H1 (cell line): ENCODE results near the gene NME4. TPM values are rescaled to one million over a fixed set of nuclear protein-coding genes. Genes with fewer than 3 reads are reported as not detected.

Experiments
- CTCF ChIA-PET: fragments of 300-600 bp; sonication (Branson Sonifier 250); formaldehyde crosslinking; loops from one replicate; lab custom pipeline; 2021; ENCODE audit not compliant: partially characterized antibody; lab: Charles Lee
- POLR2A ChIA-PET: fragments of 300-600 bp; sonication (Branson Sonifier 250); formaldehyde crosslinking; loops from one replicate; lab custom pipeline; 2021; ENCODE audit warnings: inconsistent platforms; ENCODE audit not compliant: partially characterized antibody; lab: Charles Lee
- DNase-seq, 2 experiments: peaks; one replicate each; pipeline versions ENCODE4 v3.0.0 to v3.0.0-alpha.2; 2010 to 2022; ENCODE audit warnings: low spot score in 2 of 2, low read depth in 1 of 2, mixed read lengths in 1 of 2
- FAIRE-seq: peaks from 2 replicates; lab custom pipeline; 2011; peaks lifted over from hg19 to GRCh38; lab: Jason Lieb, UNC
- H2AFZ ChIP-seq: 2 replicates; pipeline ENCODE4 v1.8.1; 2012; ENCODE audit warnings: low read length, inconsistent platforms
- H2AK5ac ChIP-seq: 2 replicates; pipeline ENCODE4 v1.6.1; 2013; ENCODE audit warnings: low read depth, low read length
- H2BK120ac ChIP-seq: replicated peaks from 2 replicates; pipeline ENCODE3; 2013; ENCODE audit warnings: low read depth, low read length, inconsistent platforms
- H2BK12ac ChIP-seq: 2 replicates; pipeline ENCODE4 v1.6.1; 2013; ENCODE audit warnings: low read depth, low read length
- H2BK15ac ChIP-seq: 2 replicates; pipeline ENCODE4 v1.6.1; 2013; ENCODE audit warnings: low read length
- H2BK20ac ChIP-seq: 2 replicates; pipeline ENCODE4 v1.6.1; 2013; ENCODE audit warnings: low read length
- H2BK5ac ChIP-seq: 2 replicates; pipeline ENCODE4 v1.6.1; 2013; ENCODE audit warnings: low read depth, low read length
- H3K14ac ChIP-seq: 2 replicates; pipeline ENCODE4 v1.6.1; 2013; ENCODE audit warnings: inconsistent platforms; ENCODE audit not compliant: insufficient read length
- H3K18ac ChIP-seq: 2 replicates; pipeline ENCODE4 v1.6.1; 2013; ENCODE audit warnings: low read length; ENCODE audit errors: extremely low read depth
- H3K23ac ChIP-seq: 2 replicates; pipeline ENCODE4 v1.6.1; 2013; ENCODE audit warnings: inconsistent platforms; ENCODE audit not compliant: insufficient read length
- H3K23me2 ChIP-seq: 2 replicates; pipeline ENCODE4 v1.6.1; 2013; ENCODE audit warnings: low read depth, low read length
- H3K27ac ChIP-seq: 2 replicates; pipeline ENCODE4 v1.6.1; 2011; ENCODE audit warnings: low read depth, low read length, inconsistent platforms
- H3K27me3 ChIP-seq, 4 experiments: replicated peaks in 1 of 4; 1 replicate in 1 of 4; 2 replicates in 3 of 4; pipeline versions ENCODE4 v1.6.1 to v1.8.1; 2011 to 2013; ENCODE audit warnings: low read length in 3 of 4, mild to moderate bottlenecking in 3 of 4, inconsistent platforms in 2 of 4, mixed read lengths in 2 of 4, moderate library complexity in 1 of 4; ENCODE audit not compliant: control insufficient read depth in 3 of 4, insufficient read depth in 3 of 4; ENCODE audit errors: extremely low read depth in 1 of 4
- H3K36me3 ChIP-seq, 4 experiments: 2 replicates each; pipeline versions ENCODE4 v1.6.1 to v1.8.1; 2011 to 2013; ENCODE audit warnings: mild to moderate bottlenecking in 4 of 4, low read length in 3 of 4, moderate library complexity in 2 of 4, control low read depth in 1 of 4, inconsistent platforms in 1 of 4; ENCODE audit not compliant: insufficient read depth in 4 of 4, control insufficient read depth in 2 of 4
- H3K4ac ChIP-seq: replicated peaks from 2 replicates; pipeline ENCODE3; 2013; ENCODE audit warnings: low read length, low read depth, mixed read lengths, inconsistent platforms; ENCODE audit not compliant: insufficient read length
- H3K4me1 ChIP-seq, 4 experiments: replicated peaks in 1 of 4; 1 replicate in 1 of 4; 2 replicates in 3 of 4; pipeline versions ENCODE4 v1.6.1 to v1.8.1; 2011 to 2013; ENCODE audit warnings: low read length in 3 of 4, inconsistent platforms in 2 of 4, mixed read lengths in 1 of 4; ENCODE audit not compliant: insufficient read depth in 4 of 4, control insufficient read depth in 3 of 4
- H3K4me2 ChIP-seq, 2 experiments: 2 replicates each; pipeline versions ENCODE4 v1.6.1 to v1.8.1; 2011 to 2013; ENCODE audit warnings: low read depth in 2 of 2, low read length in 2 of 2, control low read depth in 1 of 2, inconsistent platforms in 1 of 2, mild to moderate bottlenecking in 1 of 2; ENCODE audit not compliant: insufficient read depth in 1 of 2
- H3K4me3 ChIP-seq, 4 experiments: fragments of 200-600, 300-600 bp in 1 of 4; sonication (generic), shearing (Covaris generic), sonication (Bioruptor Twin) in 1 of 4; 2 replicates each; pipeline versions ENCODE4 v1.5.1 to v1.8.1; 2011 to 2016; ENCODE audit warnings: low read length in 4 of 4, low read depth in 3 of 4, control low read depth in 2 of 4, inconsistent platforms in 2 of 4, mild to moderate bottlenecking in 2 of 4, mixed read lengths in 1 of 4, moderate library complexity in 1 of 4; ENCODE audit not compliant: insufficient read depth in 2 of 4; ENCODE audit errors: extremely low read depth in 1 of 4
- H3K56ac ChIP-seq: replicated peaks from 2 replicates; pipeline ENCODE3; 2013; ENCODE audit warnings: low read depth, mild to moderate bottlenecking, mixed read lengths, low read length, inconsistent platforms; ENCODE audit not compliant: insufficient read length
- H3K79me1 ChIP-seq: 2 replicates; pipeline ENCODE4 v1.6.1; 2013; ENCODE audit warnings: low read depth, low read length, control low read depth
- H3K79me2 ChIP-seq, 2 experiments: 2 replicates each; pipeline versions ENCODE4 v1.6.1 to v1.8.1; 2012 to 2013; ENCODE audit warnings: low read length in 2 of 2, mild to moderate bottlenecking in 2 of 2, inconsistent platforms in 1 of 2; ENCODE audit not compliant: insufficient read depth in 2 of 2, control insufficient read depth in 1 of 2
- H3K9ac ChIP-seq, 4 experiments: replicated peaks in 1 of 4; 1 replicate in 1 of 4; 2 replicates in 3 of 4; pipeline versions ENCODE4 v1.6.1 to v1.8.1; 2011 to 2013; ENCODE audit warnings: low read depth in 3 of 4, low read length in 3 of 4, control low read depth in 2 of 4, mild to moderate bottlenecking in 2 of 4, moderate library complexity in 2 of 4, inconsistent platforms in 1 of 4; ENCODE audit errors: extremely low read depth in 1 of 4
- H3K9me3 ChIP-seq, 2 experiments: 2 replicates each; pipeline versions ENCODE4 v1.6.1 to v1.8.1; 2012 to 2013; ENCODE audit warnings: mild to moderate bottlenecking in 2 of 2, moderate library complexity in 2 of 2, control low read depth in 1 of 2, inconsistent platforms in 1 of 2, low read depth in 1 of 2, low read length in 1 of 2, mixed read lengths in 1 of 2; ENCODE audit not compliant: insufficient read depth in 2 of 2
- H4K20me1 ChIP-seq, 2 experiments: replicated peaks in 1 of 2; 2 replicates each; pipeline versions ENCODE3 to v1.8.1; 2011 to 2013; ENCODE audit warnings: inconsistent platforms in 2 of 2, low read length in 2 of 2, mild to moderate bottlenecking in 1 of 2; ENCODE audit not compliant: insufficient read depth in 2 of 2, control insufficient read depth in 1 of 2
- H4K5ac ChIP-seq: 2 replicates; pipeline ENCODE4 v1.6.1; 2013; ENCODE audit warnings: low read length, low read depth, mixed read lengths, inconsistent platforms; ENCODE audit not compliant: insufficient read length
- H4K8ac ChIP-seq: 2 replicates; pipeline ENCODE4 v1.8.0; 2013; ENCODE audit warnings: mild to moderate bottlenecking, moderate library complexity, low read length, inconsistent platforms; ENCODE audit not compliant: insufficient read depth; ENCODE audit errors: extremely low read depth
- H4K91ac ChIP-seq: replicated peaks from 2 replicates; pipeline ENCODE3; 2013; ENCODE audit warnings: low read length, mixed read lengths, inconsistent platforms; ENCODE audit not compliant: insufficient read length
- GABPA ChIP-seq: IDR thresholded peaks from 2 replicates; pipeline ENCODE4 v1.6.1; 2011; ENCODE audit warnings: mild to moderate bottlenecking, low read length, moderate library complexity, borderline replicate concordance; ENCODE audit not compliant: insufficient read depth
- NRF1 ChIP-seq: IDR thresholded peaks from 2 replicates; pipeline ENCODE4 v1.6.1; 2011; ENCODE audit warnings: mild to moderate bottlenecking, low read depth, low read length, improper control_type of control experiment
- TAF7 ChIP-seq: optimal IDR thresholded peaks from 2 replicates; pipeline ENCODE3; 2011; ENCODE audit warnings: low read depth, mild to moderate bottlenecking, inconsistent platforms, low read length, moderate library complexity, borderline replicate concordance
- WGBS, 2 experiments: shearing (Covaris generic) in 1 of 2; methylation state at CpG; one replicate each; pipeline versions ENCODE4 v1.1.6 to v1.1.7; 2013 to 2015; ENCODE audit warnings: low lambda C conversion rate in 2 of 2, mixed read lengths in 2 of 2, inconsistent platforms in 1 of 2, low coverage in 1 of 2, missing lambda C conversion rate in 1 of 2; ENCODE audit not compliant: insufficient replicate concordance in 2 of 2, insufficient coverage in 1 of 2, insufficient read length in 1 of 2; ENCODE audit errors: extremely low coverage in 1 of 2, missing lambda C conversion rate in 1 of 2; 5-methylcytosine and 5-hydroxymethylcytosine counted together
- polyA plus RNA-seq, 7 experiments: library from polyadenylated mRNA; depleted of rRNA in 3 of 7; stranded (reverse) in 5 of 7; unstranded in 2 of 7; fragments of >200 nt in 5 of 7; fragments of 200-250 nt in 2 of 7; gene quantifications; 1 replicate in 5 of 7; 2 replicates in 1 of 7; 4 replicates in 1 of 7; pipeline versions ENCODE4 v1.2.1 to v1.2.3, GENCODE V29; 2011 to 2013; ENCODE audit warnings: missing spikeins in 2 of 7, mixed read lengths in 2 of 7
- total RNA-seq: library from RNA; stranded (reverse); fragmentation: NEBNext Ultra II Directional; extraction: Animal tissue kit (Norgen Biotek cat#: 25700); gene quantifications from 2 replicates; pipeline ENCODE4 v1.2.1, GENCODE V29; 2021

The NME4 gene
- total and polyA plus RNA-seq, 2 of the 8 experiments (the other 6 are each of a cell fraction or from before 2014, with no cell fraction given) = 408 to 863 TPM

GRCh38 chr16:445566-445965, 48.6 kb downstream of the NME4 start:
- Histone ChIP-seq H3K14ac (no peak overlapping the region), H3K4me1 (no peaks in the 10 kb centered on the region), H3K79me2 (peaks cover 0 to 27% of the 10 kb centered on the region in 2 experiments; a peak in 2 of 4 replicates), H4K91ac (no peak overlapping the region), H2BK12ac (no peak overlapping the region), H3K23me2 (no peaks in the 10 kb centered on the region), H3K23ac (no peak overlapping the region), H2AFZ (no peak overlapping the region), H3K36me3 (no peaks in the 10 kb centered on the region), H4K20me1 (peaks cover 1 to 8% of the 10 kb centered on the region in 2 experiments), H4K8ac (peak overlapping the region; percentile 19; the same call in 1 of the 2 replicates), H4K5ac (no peak overlapping the region), H3K9ac (no peak overlapping the region), H3K4me2 (no peak overlapping the region), H2BK5ac (no peak overlapping the region), H3K4me3 (no peak overlapping the region), H3K18ac (no peak overlapping the region), H3K27ac (no peak overlapping the region), H3K9me3 (no peaks in the 10 kb centered on the region), H2BK120ac (no peak overlapping the region), H3K56ac (no peak overlapping the region), H3K79me1 (peaks cover 7% of the 10 kb centered on the region), H3K27me3 (no peaks in the 10 kb centered on the region), H2BK15ac (no peak overlapping the region), H2AK5ac (no peak overlapping the region), H2BK20ac (no peak overlapping the region), H3K4ac (no peak overlapping the region)
- POLR2A ChIA-PET = interaction anchor here (0.6 kb wide), 1 partner anchor 107 kb away, joined by 3 read pairs; no protein-coding TSS in a partner anchor
- CTCF ChIA-PET = interaction anchor here (0.6 to 1.8 kb wide), 6 partner anchors 19 to 337 kb away, joined by 3 to 6 read pairs (median 4); partner anchors contain the start of gene RAB11FIP3
- WGBS, 2 experiments = 88% methylated on average over 4 of the region's 4 CpGs; no CpG with 5 or more reads in 1 of the 2 experiments
- FAIRE-seq (no peak), DNase-seq (no peak)
- peak; percentile 46; the same call in 1 of the 2 replicates for TF ChIP-seq GABPA
- no peak for TF ChIP-seq TAF7
- no peak for TF ChIP-seq NRF1
